ENCODE data around the gene TMEM175.

Gene TMEM175

DNA sequence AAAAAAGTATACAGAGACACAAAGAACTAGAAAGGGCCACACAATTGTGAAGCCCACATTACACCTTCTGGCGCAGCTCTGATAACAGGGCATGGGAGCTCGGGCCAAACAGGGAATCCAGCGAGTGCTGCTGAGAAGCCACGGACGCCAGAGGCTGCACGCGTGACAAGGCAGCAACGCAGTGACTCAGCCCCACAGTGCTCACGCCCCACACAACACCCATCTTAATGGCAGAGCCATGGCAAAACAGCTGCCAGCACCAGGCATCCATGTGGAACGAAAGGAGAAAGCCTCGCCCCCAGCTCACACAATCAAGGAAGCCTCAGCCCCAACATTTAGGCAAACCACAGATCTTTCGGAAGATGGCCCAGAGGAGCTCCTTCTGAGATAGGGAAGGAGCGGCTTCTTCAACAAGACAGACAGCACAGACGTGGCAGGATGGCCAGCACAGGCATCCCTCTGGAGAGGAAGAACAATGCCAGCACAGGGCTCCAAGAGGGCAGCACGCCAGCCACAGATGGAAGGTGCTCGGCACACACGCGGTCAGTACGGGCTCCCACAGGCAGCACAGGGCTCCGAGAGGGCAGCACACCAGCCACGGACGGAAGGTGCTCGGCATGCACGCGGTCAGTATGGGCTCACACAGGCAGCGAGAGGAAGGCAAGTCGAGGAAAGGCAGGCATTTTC is 33.2 kb upstream of the TMEM175 start:
- no peak for DNase-seq (ENCODE audit: low read depth in 2 of 2)

DNA sequence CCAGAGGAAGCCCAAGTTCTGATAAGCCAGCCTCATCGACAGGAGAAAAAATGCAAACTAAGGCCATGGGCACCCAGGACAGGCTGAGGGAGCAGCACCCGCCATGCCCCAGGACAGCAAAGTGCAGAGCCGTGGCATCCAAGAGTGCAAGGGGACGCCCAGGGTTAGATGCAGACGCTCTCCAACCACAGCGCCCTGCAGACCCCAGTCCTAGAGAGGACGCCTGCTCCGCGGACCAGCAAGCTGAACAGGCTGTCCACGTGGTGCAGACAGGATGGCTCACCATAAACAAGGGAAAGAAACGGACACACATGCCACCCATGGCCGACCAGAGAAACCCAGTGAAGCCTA is 32.7 kb upstream of the TMEM175 start:
- no peak for DNase-seq (ENCODE audit: low read depth in 2 of 2)

DNA sequence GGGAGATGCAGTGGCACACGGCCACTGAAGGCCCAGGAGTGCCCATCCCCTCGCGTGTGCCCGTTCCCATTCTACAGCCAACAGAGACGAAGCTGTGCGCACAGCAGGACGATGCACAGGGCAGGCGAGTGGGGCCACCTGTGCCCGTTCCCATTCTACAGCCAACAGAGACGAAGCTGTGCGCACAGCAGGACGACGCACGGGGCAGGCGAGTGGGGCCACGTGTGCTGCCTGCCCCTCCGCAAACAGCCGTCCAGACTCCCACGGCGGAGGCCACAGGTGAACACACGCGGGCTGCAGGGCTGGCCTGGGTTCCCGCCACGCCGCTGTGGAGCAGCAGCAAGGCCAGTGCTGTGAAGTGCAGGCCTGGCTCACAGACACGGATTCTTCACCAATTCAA is 32.2 kb upstream of the TMEM175 start:
- DNase-seq (ENCODE audit: low read depth in 2 of 2), result no peak

DNA sequence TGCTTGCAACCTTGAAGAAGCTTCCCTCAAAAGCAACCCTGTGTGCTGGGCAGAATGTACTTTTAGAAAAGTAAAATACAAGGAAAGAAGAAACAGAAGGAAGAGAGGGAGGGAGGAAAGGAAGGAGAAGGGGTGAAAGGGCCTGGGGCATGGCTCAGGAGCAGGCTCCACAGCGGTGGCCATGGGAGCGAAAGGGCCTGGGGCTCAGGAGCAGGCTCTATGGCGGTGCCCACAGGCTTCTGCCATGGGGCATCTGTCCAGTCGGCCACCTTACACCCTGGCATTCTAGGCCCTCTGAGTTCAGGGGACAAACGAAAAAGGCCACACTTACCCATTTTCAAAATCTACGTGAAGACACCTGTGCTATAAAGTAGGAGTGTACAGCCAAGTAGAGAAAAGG is 31.5 kb upstream of the TMEM175 start:
- DNase-seq (ENCODE audit: low read depth in 2 of 2), result no peak

DNA sequence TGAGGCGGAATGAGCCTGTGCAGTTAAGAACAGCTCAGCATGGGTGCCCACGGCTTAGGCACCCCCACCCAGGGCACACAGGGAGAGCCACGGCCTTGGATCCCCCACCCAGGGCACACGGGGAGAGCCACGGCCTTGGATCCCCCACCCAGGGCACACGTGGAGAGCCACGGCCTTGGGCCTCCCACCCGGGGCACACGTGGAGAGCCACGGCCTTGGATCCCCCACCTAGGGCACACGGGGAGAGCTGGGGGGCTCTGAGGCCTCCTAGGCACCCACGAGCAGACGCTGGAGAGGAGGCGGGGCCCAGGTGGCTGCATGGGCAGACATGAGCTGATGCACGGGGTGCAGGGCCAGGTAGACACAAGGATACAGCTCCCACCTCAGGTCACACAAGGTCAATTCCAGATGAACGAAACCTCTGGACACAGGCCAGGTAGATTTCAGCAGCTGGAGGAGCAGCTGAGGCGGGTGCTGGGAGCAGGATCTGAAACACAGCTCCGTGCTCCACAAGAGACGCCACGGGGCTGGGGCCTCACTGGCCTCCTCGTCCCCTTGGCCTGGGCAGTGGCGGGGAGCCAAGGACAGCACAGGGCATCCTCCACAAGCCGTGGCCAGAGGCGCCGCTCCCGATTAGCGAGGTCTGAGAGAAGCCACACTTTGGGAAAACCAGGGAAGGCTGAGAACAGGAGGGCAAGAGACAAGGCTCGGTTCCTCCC is 30.9 kb upstream of the TMEM175 start:
- no peak for DNase-seq (ENCODE audit: low read depth in 2 of 2)

DNA sequence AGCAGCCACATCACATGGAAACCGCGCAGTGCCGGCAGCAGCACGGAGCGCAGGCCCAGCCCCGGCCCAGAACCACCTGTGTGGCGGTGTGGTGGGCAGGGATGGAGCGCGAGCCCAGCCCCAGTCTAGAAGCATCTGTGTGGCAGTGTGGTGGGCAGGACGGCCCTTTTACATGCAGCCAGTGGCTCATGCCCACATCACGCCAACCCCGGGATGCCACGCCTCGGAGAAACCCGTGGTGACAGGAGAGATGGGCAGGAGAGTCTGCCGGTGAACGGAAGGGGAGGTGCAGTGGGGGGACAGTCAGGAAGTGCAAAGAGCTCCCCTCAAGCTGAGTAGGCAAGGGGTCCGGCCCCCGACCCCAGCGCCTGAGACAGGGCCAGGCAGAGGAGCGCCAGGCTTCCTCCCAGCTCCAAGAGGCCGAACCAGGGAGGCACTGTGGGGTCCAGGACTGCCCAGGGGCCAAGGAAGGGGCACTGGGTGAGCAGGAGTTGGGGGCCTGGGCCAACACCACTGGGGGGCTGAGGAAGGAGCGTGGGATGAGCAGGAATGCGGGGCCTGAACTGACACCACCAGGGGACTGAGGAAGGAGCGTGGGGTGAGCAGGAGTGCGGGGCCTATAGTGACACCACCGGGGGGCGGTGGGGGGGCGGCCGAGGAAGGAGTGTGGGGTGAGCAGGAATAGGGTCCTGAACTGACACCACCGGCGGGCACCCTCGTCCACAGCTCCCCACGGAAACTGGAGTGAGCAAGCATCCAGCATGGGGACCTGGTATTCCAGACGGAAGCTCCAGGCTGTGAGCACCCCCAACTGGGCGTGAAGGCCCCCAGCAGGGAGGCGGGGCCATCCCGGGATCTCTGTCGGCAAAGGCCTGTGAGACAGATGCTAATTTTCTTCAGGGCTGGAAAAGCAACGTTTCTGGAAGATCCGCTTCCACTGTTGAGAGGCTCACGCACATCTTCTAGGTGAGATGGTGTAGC is 28.9 kb upstream of the TMEM175 start:
- DNase-seq (ENCODE audit: low read depth in 2 of 2), result no peak

DNA sequence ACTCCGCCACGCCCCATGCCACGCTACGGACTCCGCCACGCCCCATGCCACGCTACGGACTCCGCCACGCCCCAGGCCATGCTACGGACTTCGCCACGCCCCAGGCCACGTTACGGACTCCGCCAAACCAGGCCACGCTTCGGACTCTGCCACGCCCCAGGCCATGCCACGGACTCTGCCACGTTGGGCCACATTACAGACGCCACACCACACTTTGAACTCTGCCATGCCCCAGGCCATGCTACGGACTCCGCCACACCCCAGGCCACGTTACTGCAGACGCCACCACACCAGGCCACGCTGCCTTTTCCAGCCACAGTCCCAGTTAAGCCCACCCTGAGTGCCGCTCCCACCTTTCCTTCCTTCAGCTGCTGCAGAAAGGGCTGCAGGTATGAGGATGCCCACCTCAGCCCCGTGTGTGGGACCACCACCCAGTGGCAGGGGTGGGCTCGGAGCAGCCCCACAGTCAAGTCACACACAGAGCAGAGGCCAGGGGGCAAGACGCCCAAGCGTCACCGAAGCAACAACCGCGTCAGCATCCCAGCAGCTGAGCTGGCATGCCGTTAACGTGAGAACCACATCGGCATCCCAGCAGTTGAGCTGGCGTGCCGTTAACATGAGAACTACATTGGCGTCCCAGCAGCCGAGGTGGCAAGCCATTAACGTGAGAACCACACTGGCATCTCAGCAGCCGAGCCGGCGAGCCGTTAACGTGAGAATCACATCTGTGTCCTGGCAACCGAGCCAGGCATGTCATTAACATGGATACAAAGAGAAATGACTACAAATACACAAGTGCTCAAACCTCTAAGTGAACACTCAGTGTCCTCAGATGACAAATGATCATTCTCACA is 26.5 kb upstream of the TMEM175 start:
- no peak for DNase-seq (ENCODE audit: low read depth in 2 of 2)

DNA sequence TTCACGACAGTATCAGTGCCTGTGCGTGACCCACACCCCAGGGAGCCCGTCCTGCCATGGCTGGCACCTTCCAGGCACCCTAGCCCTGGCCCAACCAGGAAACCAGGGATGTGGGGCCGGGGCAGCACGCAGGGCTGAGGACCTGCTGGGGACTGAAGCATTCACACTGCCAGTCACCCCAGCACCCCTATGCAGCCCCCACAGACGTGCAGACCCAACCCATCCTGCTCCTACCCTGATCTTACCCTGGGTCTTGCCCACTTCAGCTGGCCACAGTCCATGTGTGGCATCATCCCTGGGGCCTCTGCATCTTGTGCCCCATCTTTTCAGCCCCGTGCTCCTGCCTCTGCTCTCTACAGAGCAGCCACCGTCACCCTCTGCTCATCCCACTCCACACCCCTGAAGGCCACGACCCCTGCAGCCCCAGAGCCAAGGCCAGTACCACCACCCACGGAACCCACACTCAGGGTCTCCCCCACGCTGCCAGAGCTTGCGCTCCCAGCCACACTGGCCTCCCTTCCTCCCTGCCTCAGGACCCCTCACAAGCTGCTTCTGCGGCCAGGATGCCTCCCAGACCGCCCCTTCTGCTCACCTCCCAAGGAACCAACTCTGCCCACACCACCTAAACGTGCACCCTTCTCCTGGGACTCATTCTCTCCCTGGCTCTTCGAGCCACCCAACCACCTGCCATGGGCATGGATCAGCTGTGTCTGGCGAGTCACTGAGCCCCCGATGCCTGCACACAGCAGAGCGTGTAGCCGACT is 25.7 kb upstream of the TMEM175 start:
- no peak for DNase-seq (ENCODE audit: low read depth in 2 of 2)

DNA sequence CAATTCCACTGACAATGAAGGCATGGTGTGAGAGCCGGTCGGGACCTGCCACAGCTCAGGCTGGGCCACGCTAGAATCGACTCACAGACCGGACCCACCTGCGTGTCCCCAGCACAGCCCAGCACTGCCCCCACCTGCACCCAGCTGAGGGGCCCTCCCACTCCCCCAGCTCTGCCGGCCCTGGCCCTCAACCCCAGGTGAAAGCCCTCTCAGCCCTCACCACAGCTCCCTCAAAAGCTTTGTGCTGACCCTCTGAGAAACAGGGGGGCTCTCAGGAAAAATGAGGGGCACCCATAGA is 25.2 kb upstream of the TMEM175 start:
- DNase-seq (ENCODE audit: low read depth in 2 of 2), result no peak

DNA sequence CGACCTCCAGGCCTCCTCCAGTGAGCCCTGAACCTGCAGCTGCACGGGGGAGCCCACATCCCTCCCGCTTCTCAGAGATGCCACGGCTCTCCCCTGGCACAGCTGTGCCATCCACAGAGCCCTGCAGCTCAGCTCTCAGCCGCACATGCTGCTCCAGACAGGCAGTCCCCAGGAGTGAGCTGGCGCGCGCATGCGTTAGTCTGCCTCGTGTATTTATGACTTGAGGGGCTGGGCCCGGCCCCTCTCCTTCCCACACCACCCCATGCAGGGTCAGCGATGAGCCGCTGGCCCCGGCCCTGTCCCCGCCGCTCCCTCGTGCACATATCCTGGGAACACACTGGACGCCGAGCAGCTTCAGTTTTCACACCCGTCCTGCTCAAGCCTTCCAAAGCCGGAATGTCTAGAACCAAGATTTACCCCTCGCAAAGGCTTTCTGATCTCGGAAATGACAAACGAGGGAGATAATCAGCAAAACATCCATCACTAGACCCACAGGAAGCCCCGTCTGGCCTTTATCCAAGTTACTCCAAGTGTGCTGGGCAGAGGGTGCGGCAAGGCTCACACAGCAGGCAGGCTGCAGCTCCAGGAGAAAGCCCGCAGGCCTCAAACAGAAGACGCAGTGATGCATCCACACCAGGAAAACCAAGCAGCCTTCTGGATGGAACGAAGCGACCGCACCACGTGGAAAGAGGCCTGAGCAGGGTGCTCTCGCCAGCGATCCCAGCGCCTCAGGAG is 24.4 kb upstream of the TMEM175 start:
- DNase-seq (ENCODE audit: low read depth in 2 of 2), result no peak

DNA sequence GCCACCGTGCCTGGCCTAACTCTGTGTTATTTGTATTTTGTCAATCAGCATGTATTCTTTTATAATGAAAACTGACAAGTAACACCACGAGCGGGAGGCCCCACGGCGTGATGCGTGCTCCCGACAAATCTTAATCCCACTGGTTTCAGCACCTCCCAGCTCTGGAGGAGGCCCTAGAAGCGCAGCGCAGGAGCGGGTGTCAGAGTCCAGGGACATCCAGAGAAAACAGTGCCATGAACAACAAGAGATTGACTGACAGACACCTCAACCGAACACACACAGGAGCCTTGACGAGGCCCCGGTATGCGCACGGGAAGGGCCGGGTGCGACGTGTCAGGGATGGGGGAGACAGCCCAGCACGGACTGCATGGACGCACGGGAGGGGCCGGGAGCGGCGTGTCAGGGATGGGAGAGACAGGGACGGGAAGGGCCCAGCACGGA is 23.1 kb upstream of the TMEM175 start:
- DNase-seq (ENCODE audit: low read depth in 2 of 2), result no peak

DNA sequence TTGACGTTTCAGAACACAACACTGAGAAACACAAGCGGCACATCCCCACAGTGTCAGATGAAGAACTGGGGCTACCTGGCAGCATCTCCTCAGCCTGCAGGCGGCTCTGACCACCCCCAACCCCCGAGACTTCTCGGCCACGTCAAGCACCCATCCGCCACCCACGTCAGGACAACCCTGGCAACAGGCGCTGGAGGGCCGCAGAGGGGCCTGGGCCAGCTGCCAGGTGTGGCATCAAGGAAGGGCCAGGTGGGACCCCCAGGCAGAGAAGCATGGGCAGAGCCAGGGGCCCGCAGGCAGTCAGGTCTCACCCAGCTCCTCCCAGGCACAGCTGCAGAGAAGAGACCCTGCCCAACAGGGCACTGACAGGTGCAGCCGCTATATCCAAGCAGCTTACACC is 22.4 kb upstream of the TMEM175 start:
- no peak for DNase-seq (ENCODE audit: low read depth in 2 of 2)

DNA sequence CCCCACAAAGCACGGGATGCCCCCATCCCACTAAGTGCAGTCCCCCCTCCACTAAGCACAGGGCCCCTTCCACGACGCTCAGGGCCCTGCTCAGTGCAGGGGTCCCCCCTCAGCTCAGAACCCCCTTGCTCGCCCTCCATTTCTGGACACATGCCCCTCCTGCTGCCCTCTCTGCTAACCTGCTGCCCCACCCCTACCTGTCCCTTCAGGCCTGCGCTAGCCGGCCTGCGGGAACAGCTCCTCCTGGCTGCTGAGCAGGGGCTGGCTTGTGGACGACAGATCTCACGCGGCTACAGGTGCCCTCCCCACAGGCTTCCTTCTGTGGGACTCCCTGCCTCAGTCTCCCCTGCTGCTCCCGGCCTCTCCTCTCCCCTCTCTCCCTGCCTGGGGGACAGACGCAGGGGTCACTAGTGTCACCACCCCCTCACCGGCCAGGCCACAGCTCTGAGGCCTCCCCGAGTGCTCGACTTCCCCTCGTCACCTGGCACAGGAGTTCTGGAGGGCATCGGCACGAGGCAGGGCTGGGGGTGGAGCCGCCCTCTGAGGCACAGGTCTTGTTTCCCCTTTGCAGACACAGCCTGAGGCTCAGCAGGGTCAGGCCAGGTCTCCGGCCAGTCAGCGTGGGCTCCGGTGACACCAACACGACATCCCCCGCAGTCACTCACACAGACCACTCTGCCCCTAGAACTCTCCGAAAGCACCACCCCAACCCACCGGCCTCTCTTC is 21.7 kb upstream of the TMEM175 start:
- no peak for DNase-seq (ENCODE audit: low read depth in 2 of 2)

DNA sequence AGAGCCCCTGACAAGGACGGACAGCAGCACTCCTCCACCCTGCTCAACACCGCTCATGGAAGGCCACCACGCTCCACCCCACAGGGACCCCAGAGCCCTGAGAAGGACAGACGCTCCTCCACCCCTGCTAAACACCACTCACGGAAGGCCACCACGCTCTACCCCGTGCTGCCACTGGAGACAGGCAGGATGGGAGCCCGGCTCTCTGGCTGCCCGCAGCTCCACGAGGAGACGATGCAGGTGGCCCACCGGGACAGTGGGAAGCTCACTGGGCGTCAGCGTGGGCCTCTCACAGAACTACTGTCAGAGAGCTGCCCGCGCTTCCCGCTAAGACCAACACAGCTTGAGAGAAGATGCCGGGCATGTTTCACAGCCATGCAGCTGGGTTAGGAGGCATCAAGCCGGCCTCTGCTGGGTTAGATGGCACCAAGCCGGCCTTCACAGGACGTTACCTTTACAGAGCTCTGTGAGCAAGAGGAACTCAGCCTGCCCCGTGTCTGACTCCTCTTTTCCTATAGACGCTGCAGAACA is 21.0 kb upstream of the TMEM175 start:
- no peak for DNase-seq (ENCODE audit: low read depth in 2 of 2)

DNA sequence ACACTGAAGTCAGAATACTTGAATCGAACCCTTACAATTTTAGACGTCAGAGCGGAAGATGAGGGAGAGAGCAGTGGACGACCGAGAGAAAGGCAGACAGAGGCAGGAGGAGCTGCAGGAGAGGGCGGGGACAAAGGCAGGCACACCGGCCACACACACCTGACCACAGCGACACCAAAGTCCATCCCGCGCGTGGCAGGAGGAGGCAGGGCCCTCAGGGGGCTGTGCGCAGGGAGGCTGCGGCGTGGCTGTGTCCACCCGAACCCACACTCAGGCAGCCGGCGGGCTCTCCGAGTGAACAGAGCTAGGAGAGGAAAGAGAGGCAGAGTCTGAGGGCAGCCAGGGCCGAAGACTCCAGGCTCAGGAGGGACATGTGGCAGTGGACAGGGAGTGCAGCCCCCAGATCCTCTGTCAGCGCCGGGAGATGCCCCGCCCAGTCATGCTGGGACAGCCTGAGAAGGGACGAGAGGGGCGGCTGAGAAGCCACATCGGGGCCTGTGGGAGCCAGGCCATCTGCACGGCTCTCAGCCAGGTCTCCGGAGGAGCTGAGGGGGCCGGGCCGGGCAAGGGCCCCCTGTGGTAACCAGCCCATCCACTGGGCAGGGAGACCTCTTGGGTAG is 20.3 kb upstream of the TMEM175 start:
- DNase-seq (ENCODE audit: low read depth in 2 of 2), result no peak

DNA sequence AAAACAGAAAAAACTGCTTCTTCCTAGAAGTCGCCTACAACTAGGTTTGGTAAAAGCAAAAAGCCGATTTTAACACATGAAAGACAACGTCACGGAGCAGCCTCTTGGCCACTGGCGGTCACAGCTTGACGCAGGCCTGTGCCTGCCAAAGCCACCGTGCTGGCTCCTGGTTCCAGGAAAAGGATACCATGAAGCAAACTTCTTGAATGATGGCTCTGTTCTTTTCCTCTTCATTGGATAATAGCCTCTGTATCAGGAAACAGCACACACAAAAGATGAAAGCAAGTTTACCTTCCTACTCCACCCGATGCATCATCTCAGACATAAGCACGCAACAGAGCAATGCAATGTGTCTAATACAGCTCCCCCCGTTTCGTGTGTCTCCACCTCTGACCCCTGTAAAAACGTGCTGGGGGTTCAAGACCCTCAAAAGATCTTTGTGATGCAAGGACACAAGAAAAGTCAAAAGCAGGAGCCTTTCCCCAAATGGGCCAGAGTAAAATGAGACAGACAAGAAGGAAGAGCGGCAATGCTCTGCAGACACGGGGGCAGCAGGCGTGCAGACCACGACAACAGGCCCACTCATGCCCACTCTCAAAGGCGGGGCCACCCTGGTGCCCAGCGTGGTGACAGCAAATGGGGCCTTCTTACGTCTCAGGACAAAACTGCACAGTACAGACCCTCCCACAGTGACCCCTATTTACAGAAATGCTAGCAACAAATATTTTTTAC is 19.5 kb upstream of the TMEM175 start:
- DNase-seq (ENCODE audit: low read depth in 2 of 2), result no peak

DNA sequence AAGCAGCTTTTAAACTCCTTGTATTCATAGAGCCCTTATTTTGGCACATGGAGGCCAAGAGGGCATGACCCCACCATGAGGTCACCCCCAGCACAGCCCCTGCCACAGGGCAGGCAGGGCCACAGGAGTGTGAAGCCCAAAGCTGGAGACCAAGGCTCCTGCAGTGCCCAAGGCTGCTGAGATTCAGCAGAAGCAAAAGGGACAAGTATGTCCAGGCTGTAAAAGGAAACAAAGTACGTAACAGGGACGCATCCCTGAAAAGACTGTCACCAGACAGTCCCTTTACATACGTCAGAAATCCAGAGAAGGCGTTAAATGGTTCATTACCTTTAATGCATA is 19.0 kb upstream of the TMEM175 start:
- DNase-seq (ENCODE audit: low read depth in 2 of 2), result no peak

DNA sequence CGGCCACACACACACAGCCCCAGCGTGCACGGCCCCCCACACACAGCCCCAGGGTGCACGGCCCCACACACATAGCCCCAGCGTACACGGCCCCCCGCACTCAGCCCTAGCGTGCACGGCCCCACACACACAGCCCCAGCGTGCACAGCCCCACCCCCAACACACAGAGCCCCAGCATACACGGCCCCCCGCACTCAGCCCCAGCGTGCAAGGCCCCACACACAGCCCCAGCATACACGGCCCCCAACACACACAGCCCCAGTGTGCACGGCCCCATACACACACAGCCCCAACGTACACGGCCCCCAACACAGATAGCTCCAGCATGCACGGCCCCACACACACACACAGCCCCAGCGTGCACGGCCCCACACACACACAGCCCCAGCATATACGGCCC is 17.7 kb upstream of the TMEM175 start:
- DNase-seq (ENCODE audit: low read depth in 2 of 2), result no peak

Data from stimulated activated CD8-positive, alpha-beta memory T cell treated with anti-CD3 and anti-CD28 coated beads, Interleukin-7, amount 100 ng/mL, for 4 hours (primary cell).